Activated CD4-positive, alpha-beta T cell treated with anti-CD3 and anti-CD28 coated beads, Interleukin-2, amount 10 ng/mL, durations not matched to agents 24 days and 14 days (primary cell): Measurements from ENCODE around the gene CRIM1. TPM values are rescaled to one million over a fixed set of nuclear protein-coding genes. Genes with fewer than 3 reads are reported as not detected.

Experiments
- DNase-seq: peaks from one replicate; pipeline ENCODE4 v3.0.0; 2022
- H3K27ac Mint-ChIP-seq: one replicate; pipeline ENCODE4 v1.8.0; 2022; ENCODE audit warnings: mild to moderate bottlenecking, mixed read lengths
- H3K27me3 Mint-ChIP-seq: one replicate; pipeline ENCODE4 v1.8.0; 2022; ENCODE audit warnings: mixed read lengths
- H3K36me3 Mint-ChIP-seq: one replicate; pipeline ENCODE4 v1.8.0; 2022; ENCODE audit warnings: low read depth, mild to moderate bottlenecking, mixed read lengths
- H3K4me1 Mint-ChIP-seq: one replicate; pipeline ENCODE4 v1.8.0; 2021; ENCODE audit warnings: mixed read lengths
- H3K4me3 Mint-ChIP-seq: one replicate; pipeline ENCODE4 v1.8.0; 2022; ENCODE audit warnings: mild to moderate bottlenecking, moderate library complexity, mixed read lengths
- H3K9me3 Mint-ChIP-seq: one replicate; pipeline ENCODE4 v1.8.0; 2021; ENCODE audit warnings: mixed read lengths
- intact Hi-C: fragments of 100-400 bp; cut with micrococcal nuclease; formaldehyde crosslinking; loops from one replicate; pipeline ENCODE4 v1.15.1; 2023
- total RNA-seq: library from RNA; stranded (reverse); gene quantifications from 2 replicates; pipeline ENCODE4 v1.2.3, GENCODE V29; 2022

The CRIM1 gene
- total RNA-seq, 1 donor from 2014 or later = 19.0 TPM

- DNase-seq = no peak
- Mint-ChIP-seq H3K4me1 (peaks cover 16% of the 10 kb centered on the region), H3K36me3 (peaks cover 69% of the 10 kb centered on the region), H3K27ac (peak overlapping the region; percentile 71), H3K4me3 (peak overlapping the region; percentile 56), H3K27me3 (no peaks in the 10 kb centered on the region), H3K9me3 (no peaks in the 10 kb centered on the region)
- intact Hi-C loops = no loop called here
Measured at GRCh38 chr2:36578343-36579296, 223.0 kb downstream of the CRIM1 start.

GRCh38 chr2:36579297-36579664 is 223.7 kb downstream of the CRIM1 start:
- DNase-seq = no peak
- H3K27ac Mint-ChIP-seq = peak overlapping the region; percentile 71
- H3K36me3 Mint-ChIP-seq = peaks cover 75% of the 10 kb centered on the region
- H3K9me3 Mint-ChIP-seq = no peaks in the 10 kb centered on the region
- peaks cover 16% of the 10 kb centered on the region for H3K4me1 Mint-ChIP-seq
- H3K4me3 Mint-ChIP-seq = no peak overlapping the region
- intact Hi-C loops = no loop called here
- H3K27me3 Mint-ChIP-seq = no peaks in the 10 kb centered on the region

GRCh38 chr2:36582538-36582937 is 227.0 kb downstream of the CRIM1 start:
- H3K36me3 Mint-ChIP-seq = peaks cover 70% of the 10 kb centered on the region
- peaks cover 19% of the 10 kb centered on the region for H3K4me1 Mint-ChIP-seq
- intact Hi-C loops = no loop called here
- no peaks in the 10 kb centered on the region for H3K9me3 Mint-ChIP-seq
- no peaks in the 10 kb centered on the region for H3K27me3 Mint-ChIP-seq
- H3K4me3 Mint-ChIP-seq = no peak overlapping the region
- no peak for DNase-seq
- H3K27ac Mint-ChIP-seq = no peak overlapping the region

- no peak for DNase-seq
- peaks cover 17% of the 10 kb centered on the region for H3K4me1 Mint-ChIP-seq
- no peaks in the 10 kb centered on the region for H3K27me3 Mint-ChIP-seq
- no peak overlapping the region for H3K4me3 Mint-ChIP-seq
- H3K36me3 Mint-ChIP-seq = peaks cover 65% of the 10 kb centered on the region
- no peak overlapping the region for H3K27ac Mint-ChIP-seq
- intact Hi-C loops = no loop called here
- H3K9me3 Mint-ChIP-seq = no peaks in the 10 kb centered on the region
Measured at GRCh38 chr2:36582951-36583350, 227.4 kb downstream of the CRIM1 start.

- peaks cover 56% of the 10 kb centered on the region for H3K36me3 Mint-ChIP-seq
- no peaks in the 10 kb centered on the region for H3K9me3 Mint-ChIP-seq
- intact Hi-C loops = no loop called here
- H3K27me3 Mint-ChIP-seq = no peaks in the 10 kb centered on the region
- DNase-seq = no peak
- H3K4me3 Mint-ChIP-seq = no peak overlapping the region
- peaks cover 4% of the 10 kb centered on the region for H3K4me1 Mint-ChIP-seq
- no peak overlapping the region for H3K27ac Mint-ChIP-seq
Measured at GRCh38 chr2:36584148-36584794, 228.7 kb downstream of the CRIM1 start.

GRCh38 chr2:36586672-36587071 is 231.1 kb downstream of the CRIM1 start:
- no peaks in the 10 kb centered on the region for H3K27me3 Mint-ChIP-seq
- no peak overlapping the region for H3K27ac Mint-ChIP-seq
- peaks cover 42% of the 10 kb centered on the region for H3K36me3 Mint-ChIP-seq
- DNase-seq = no peak
- peaks cover 3% of the 10 kb centered on the region for H3K4me1 Mint-ChIP-seq
- H3K4me3 Mint-ChIP-seq = no peak overlapping the region
- no peaks in the 10 kb centered on the region for H3K9me3 Mint-ChIP-seq
- intact Hi-C loops = no loop called here

GRCh38 chr2:36587101-36587500 is 231.5 kb downstream of the CRIM1 start:
- intact Hi-C loops = no loop called here
- peaks cover 40% of the 10 kb centered on the region for H3K36me3 Mint-ChIP-seq
- no peak for DNase-seq
- peaks cover 6% of the 10 kb centered on the region for H3K4me1 Mint-ChIP-seq
- no peak overlapping the region for H3K27ac Mint-ChIP-seq
- H3K9me3 Mint-ChIP-seq = no peaks in the 10 kb centered on the region
- no peak overlapping the region for H3K4me3 Mint-ChIP-seq
- H3K27me3 Mint-ChIP-seq = no peaks in the 10 kb centered on the region

GRCh38 chr2:36587556-36587955 is 232.0 kb downstream of the CRIM1 start:
- no peak overlapping the region for H3K4me3 Mint-ChIP-seq
- H3K4me1 Mint-ChIP-seq = peaks cover 6% of the 10 kb centered on the region
- H3K9me3 Mint-ChIP-seq = no peaks in the 10 kb centered on the region
- H3K36me3 Mint-ChIP-seq = peaks cover 38% of the 10 kb centered on the region
- DNase-seq = no peak
- H3K27ac Mint-ChIP-seq = no peak overlapping the region
- intact Hi-C loops = no loop called here
- H3K27me3 Mint-ChIP-seq = no peaks in the 10 kb centered on the region

- DNase-seq = no peak
- peaks cover 29% of the 10 kb centered on the region for H3K36me3 Mint-ChIP-seq
- no peaks in the 10 kb centered on the region for H3K9me3 Mint-ChIP-seq
- H3K27ac Mint-ChIP-seq = no peak overlapping the region
- H3K4me3 Mint-ChIP-seq = no peak overlapping the region
- H3K4me1 Mint-ChIP-seq = peaks cover 6% of the 10 kb centered on the region
- intact Hi-C loops = no loop called here
- no peaks in the 10 kb centered on the region for H3K27me3 Mint-ChIP-seq
Measured at GRCh38 chr2:36589230-36589630, 233.7 kb downstream of the CRIM1 start.

- DNase-seq = no peak
- peaks cover 19% of the 10 kb centered on the region for H3K4me1 Mint-ChIP-seq
- peaks cover 19% of the 10 kb centered on the region for H3K36me3 Mint-ChIP-seq
- no peak overlapping the region for H3K27ac Mint-ChIP-seq
- H3K9me3 Mint-ChIP-seq = no peaks in the 10 kb centered on the region
- no peaks in the 10 kb centered on the region for H3K27me3 Mint-ChIP-seq
- intact Hi-C loops = loop anchor here (5.0 kb wide), 1 partner anchor 353 kb away; no protein-coding TSS in a partner anchor
- no peak overlapping the region for H3K4me3 Mint-ChIP-seq
Measured at GRCh38 chr2:36594849-36595248, 239.3 kb downstream of the CRIM1 start.

- no peaks in the 10 kb centered on the region for H3K27me3 Mint-ChIP-seq
- H3K4me1 Mint-ChIP-seq = peaks cover 19% of the 10 kb centered on the region
- H3K27ac Mint-ChIP-seq = no peak overlapping the region
- no peaks in the 10 kb centered on the region for H3K9me3 Mint-ChIP-seq
- peaks cover 13% of the 10 kb centered on the region for H3K36me3 Mint-ChIP-seq
- no peak for DNase-seq
- intact Hi-C loops = loop anchor here (5.0 kb wide), 1 partner anchor 354 kb away; no protein-coding TSS in a partner anchor
- peak overlapping the region; percentile 97 for H3K4me3 Mint-ChIP-seq
Measured at GRCh38 chr2:36596397-36596796, 240.8 kb downstream of the CRIM1 start.

- H3K27ac Mint-ChIP-seq = peak overlapping the region; percentile 94
- H3K4me3 Mint-ChIP-seq = peak overlapping the region; percentile 97
- H3K4me1 Mint-ChIP-seq = peaks cover 16% of the 10 kb centered on the region
- DNase-seq = no peak
- no peaks in the 10 kb centered on the region for H3K27me3 Mint-ChIP-seq
- intact Hi-C loops = loop anchor here (1.0 to 5.0 kb wide), 2 partner anchors 240 to 355 kb away; no protein-coding TSS in a partner anchor
- peaks cover 13% of the 10 kb centered on the region for H3K36me3 Mint-ChIP-seq
- no peaks in the 10 kb centered on the region for H3K9me3 Mint-ChIP-seq
Measured at GRCh38 chr2:36597003-36597531, 241.5 kb downstream of the CRIM1 start.

- no peaks in the 10 kb centered on the region for H3K9me3 Mint-ChIP-seq
- peak; percentile 94 for DNase-seq
- peaks cover 16% of the 10 kb centered on the region for H3K4me1 Mint-ChIP-seq
- H3K27me3 Mint-ChIP-seq = no peaks in the 10 kb centered on the region
- intact Hi-C loops = loop anchor here (1.0 to 5.0 kb wide), 2 partner anchors 240 to 355 kb away; no protein-coding TSS in a partner anchor
- peak within 1 kb of the TSS; percentile 94 for H3K27ac Mint-ChIP-seq
- peaks cover 13% of the 10 kb centered on the region for H3K36me3 Mint-ChIP-seq
- H3K4me3 Mint-ChIP-seq = peak within 1 kb of the TSS; percentile 97
Measured at GRCh38 chr2:36597532-36598377, 242.2 kb downstream of the CRIM1 start, which contains the start of gene FEZ2. Gene FEZ2 (minus strand): TSS chr2:36598168. CDS start chr2:36598142, 26 bp downstream.
